ENCODE results near the gene PKIG.

The PKIG gene

GRCh38 chr20:44642203-44643153 is 60.1 kb downstream of the PKIG start:
- H3K27ac ChIP-seq, result no peak overlapping the region
- no peak for TF ChIP-seq CTCF (conservative IDR thresholded peaks at IDR 0.05)
- TF ChIP-seq ZFX (IDR thresholded peaks at IDR 0.05), result no peak

GRCh38 chr20:44643154-44643519 is 60.8 kb downstream of the PKIG start:
- H3K27ac ChIP-seq, result no peak overlapping the region

GRCh38 chr20:44643596-44644229 is 61.3 kb downstream of the PKIG start:
- no peak overlapping the region for H3K27ac ChIP-seq
- TF ChIP-seq ZFX (IDR thresholded peaks at IDR 0.05) (no peak), CTCF (conservative IDR thresholded peaks at IDR 0.05) (no peak)

More at GRCh38 chr20:44643154-44643519, 60.8 kb downstream of the PKIG start:
- TF ChIP-seq ZFX (IDR thresholded peaks at IDR 0.05), result no peak
- TF ChIP-seq CTCF (conservative IDR thresholded peaks at IDR 0.05), result no peak

GRCh38 chr20:44644230-44644617 is 61.8 kb downstream of the PKIG start:
- TF ChIP-seq ZFX (IDR thresholded peaks at IDR 0.05) (no peak), CTCF (conservative IDR thresholded peaks at IDR 0.05) (no peak)
- no peak overlapping the region for H3K27ac ChIP-seq

- H3K27ac ChIP-seq, result no peak overlapping the region
- no peak for TF ChIP-seq ZFX (IDR thresholded peaks at IDR 0.05)
- TF ChIP-seq CTCF (conservative IDR thresholded peaks at IDR 0.05), result no peak
Observed at GRCh38 chr20:44644667-44645131, 62.3 kb downstream of the PKIG start.

- H3K27ac ChIP-seq, result no peak overlapping the region
- TF ChIP-seq CTCF (conservative IDR thresholded peaks at IDR 0.05), result no peak
- TF ChIP-seq ZFX (IDR thresholded peaks at IDR 0.05), result no peak
Observed at GRCh38 chr20:44646023-44646640, 63.8 kb downstream of the PKIG start.

All from C4-2B (cell line).